Hematopoietic multipotent progenitor cell (in vitro differentiated cells): ENCODE measurements around the gene TMEM202. TPM values are rescaled to one million over a fixed set of nuclear protein-coding genes. Genes with fewer than 3 reads are reported as not detected.

Source experiments
- total RNA-seq: library from RNA; depleted of rRNA; stranded (reverse); fragments of >200 nt; gene quantifications from one replicate; pipeline ENCODE4 v1.2.3, GENCODE V29; 2012

Gene TMEM202
- total RNA-seq, 1 donor, result not detected

Other genes starting within 250 kb of the TMEM202 start
- gene GRAMD2A, start 200.5 kb upstream of the TMEM202 start, total RNA-seq, result 0.27 TPM
- gene PKM, start 167.1 kb upstream of the TMEM202 start, total RNA-seq, result 346 TPM
- 39.6 TPM for gene PARP6, start 125.8 kb upstream of the TMEM202 start, total RNA-seq
- 0.54 TPM for gene CELF6, start 78.1 kb upstream of the TMEM202 start, total RNA-seq
- gene HEXA, start 22.3 kb upstream of the TMEM202 start, total RNA-seq, result 81.9 TPM
- gene ARIH1, start 76.0 kb downstream of the TMEM202 start, total RNA-seq, result 26.9 TPM